Mesangial cell (primary cell): ENCODE results near the gene RWDD1. TPM values are rescaled to one million over a fixed set of nuclear protein-coding genes. Genes with fewer than 3 reads are reported as not detected.

ENCODE experiments used
- total RNA-seq: library from RNA; depleted of rRNA; stranded (reverse); fragments of >200 nt; gene quantifications from 2 replicates; pipeline ENCODE4 v1.2.3, GENCODE V29; 2015

Gene RWDD1, protein sequence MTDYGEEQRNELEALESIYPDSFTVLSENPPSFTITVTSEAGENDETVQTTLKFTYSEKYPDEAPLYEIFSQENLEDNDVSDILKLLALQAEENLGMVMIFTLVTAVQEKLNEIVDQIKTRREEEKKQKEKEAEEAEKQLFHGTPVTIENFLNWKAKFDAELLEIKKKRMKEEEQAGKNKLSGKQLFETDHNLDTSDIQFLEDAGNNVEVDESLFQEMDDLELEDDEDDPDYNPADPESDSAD
- 13.2 and 13.7 TPM in 2 replicates for total RNA-seq

DNA sequence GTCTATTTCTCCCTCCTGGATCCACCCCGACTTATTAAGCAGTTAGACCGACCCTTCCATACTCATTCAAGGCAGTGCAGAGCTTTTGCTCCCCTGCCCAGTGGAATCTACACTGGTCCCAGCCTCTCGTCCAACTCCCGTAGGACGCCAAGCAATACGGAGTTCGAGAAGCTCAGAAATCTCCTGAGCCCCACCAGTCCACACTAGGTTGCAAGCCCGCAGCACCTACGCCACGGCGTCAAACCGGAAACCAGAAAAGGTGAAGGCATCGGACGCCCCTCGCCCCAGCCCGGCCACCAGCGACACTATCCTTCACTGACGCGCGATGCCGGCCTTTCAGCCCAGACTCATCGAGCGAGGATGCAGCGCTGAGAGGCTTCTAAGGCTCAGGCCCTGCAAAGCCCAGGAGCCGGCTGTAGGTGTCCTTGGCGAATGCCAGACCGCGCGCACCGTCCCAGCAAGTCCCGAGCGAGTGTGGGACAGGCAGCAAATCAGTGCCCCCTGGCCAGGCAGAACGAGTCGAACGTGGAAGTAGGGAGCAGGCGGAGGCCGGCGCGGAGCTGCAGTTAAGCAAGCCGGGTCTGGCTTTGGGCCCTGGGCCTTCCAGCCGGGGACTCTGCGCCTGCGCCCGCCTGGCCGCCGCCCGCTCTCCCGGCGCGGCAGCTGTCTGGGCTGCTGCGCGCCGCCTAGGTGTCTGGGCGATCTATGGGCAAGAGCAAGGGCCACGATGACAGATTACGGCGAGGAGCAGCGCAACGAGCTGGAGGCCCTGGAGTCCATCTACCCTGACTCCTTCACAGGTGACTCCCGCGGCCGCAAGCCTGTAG lies at the start of gene RWDD1:
Gene RWDD1, plus strand, starts transcription at position 649 of the 827 bp plus-strand sequence. Its CDS starts 79 bp downstream, at position 728.

DNA sequence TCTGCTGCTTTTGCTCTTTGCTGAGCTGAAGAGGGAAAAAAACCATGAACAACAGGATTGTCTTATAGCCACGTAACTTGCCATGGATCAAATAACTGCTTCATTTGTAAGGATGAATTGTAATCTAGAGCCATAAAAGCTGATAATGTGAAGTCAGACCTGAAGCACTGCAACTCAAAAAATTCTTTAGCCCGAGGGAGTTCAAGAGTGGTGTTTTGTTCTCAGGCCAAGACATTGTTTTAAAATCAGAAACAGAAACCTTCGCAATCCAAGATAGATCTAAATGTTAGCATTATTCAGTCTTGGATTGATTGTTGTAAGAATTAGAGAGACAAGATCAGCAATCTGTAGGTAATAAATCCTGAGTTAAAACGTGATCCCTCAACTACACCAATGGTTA lies 25.7 kb upstream of the RWDD1 start, which contains the start of gene TRAPPC3L:
Gene TRAPPC3L, minus strand, starts transcription at position 34 of the 400 bp plus-strand sequence. CDS start 170 bp downstream, outside the sequence.

DNA sequence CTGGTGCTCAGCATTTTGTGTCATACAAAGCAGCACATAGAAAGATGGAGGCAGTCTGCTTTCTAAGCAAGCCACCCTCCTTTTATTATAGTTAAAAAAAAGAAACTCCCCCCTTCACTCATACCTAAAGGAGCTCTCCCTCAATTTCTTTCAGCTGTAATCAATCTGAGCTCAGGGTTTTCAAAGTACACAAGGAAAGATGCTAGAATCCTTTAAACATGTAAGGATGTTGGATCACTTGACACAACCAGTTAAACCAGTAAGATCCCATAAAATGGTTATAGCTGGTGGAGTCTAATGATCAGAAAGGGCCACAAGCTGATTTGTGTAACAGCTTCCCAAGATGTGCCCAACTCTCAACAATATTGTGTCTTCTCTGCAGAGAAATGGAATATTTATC lies 17.9 kb upstream of the RWDD1 start, which contains the start of gene CALHM4:
Gene CALHM4, plus strand, starts transcription at position 301 of the 400 bp plus-strand sequence. Its CDS starts 43 bp downstream, at position 344.

DNA sequence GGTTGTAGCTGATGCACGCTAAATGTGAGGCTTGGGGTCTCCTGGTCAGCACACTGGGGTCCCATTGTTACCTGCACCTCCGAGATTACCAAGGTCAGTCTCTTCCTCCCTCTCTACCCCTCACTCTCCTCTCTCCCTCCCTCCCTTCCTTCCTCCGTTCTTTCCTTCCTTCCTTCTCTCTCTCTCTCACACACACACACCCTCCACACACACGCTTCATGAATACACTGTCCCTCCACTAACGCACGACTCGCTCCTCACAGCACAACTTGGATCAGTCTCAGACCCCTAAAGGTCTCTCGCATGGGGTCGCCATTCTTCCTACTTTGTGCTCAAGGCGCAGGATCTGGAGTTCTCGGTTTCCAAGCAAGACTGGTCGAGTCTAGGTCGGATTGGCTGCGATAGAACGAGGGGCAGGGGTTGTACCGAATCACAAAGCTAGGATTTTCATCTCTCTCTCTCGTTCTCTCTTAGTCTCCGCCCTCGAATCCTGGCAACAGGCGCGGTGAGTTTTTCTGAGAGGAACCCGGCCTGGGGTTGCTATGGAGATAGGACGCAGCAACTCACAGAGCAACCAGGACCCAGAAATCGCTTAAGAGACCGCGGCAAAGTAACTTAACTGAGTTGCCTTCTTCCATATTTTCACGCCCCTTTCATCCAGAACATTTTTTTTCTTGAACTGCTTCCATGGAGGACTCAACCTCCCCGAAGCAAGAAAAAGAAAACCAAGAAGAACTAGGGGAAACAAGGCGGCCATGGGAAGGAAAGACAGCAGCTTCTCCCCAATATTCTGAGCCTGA lies 44.8 kb downstream of the RWDD1 start, which contains the start of gene RSPH4A:
Gene RSPH4A, plus strand, starts transcription at position 543 of the 800 bp plus-strand sequence. Its CDS starts 145 bp downstream, at position 688.

Other genes with a start within 250 kb of the RWDD1 start
- gene DSE, start 200.6 kb upstream of the RWDD1 start, total RNA-seq: 20.9 and 31.1 TPM in 2 replicates
- gene CALHM6, start 110.1 kb upstream of the RWDD1 start, total RNA-seq: 1.6 and 2.6 TPM in 2 replicates
- 0.49 and 0.89 TPM in 2 replicates for gene CALHM5, start 59.9 kb upstream of the RWDD1 start, total RNA-seq
- not detected in 2 replicates for gene TRAPPC3L, start 25.8 kb upstream of the RWDD1 start, total RNA-seq
- gene CALHM4, start 17.8 kb upstream of the RWDD1 start, total RNA-seq: not detected in 2 replicates
- 0.13 and 0.16 TPM in 2 replicates for gene RSPH4A, start 45.0 kb downstream of the RWDD1 start, total RNA-seq
- gene ZUP1, start 97.3 kb downstream of the RWDD1 start, total RNA-seq: 4.6 and 5.5 TPM in 2 replicates
- gene KPNA5, start 109.7 kb downstream of the RWDD1 start, total RNA-seq: 4.2 and 4.4 TPM in 2 replicates
- not detected in 2 replicates for gene FAM162B, start 194.2 kb downstream of the RWDD1 start, total RNA-seq